HUES6 (cell line): Measurements from ENCODE around the gene RPL18.

Experiments
- H3K27ac ChIP-seq: 2 replicates; pipeline ENCODE4 v1.7.0; 2013; ENCODE audit warnings: low read depth, mild to moderate bottlenecking, low read length, inconsistent platforms
- H3K27me3 ChIP-seq: 2 replicates; pipeline ENCODE4 v1.6.1; 2013; ENCODE audit warnings: low read length; ENCODE audit not compliant: control insufficient read depth, insufficient read depth
- H3K36me3 ChIP-seq: 2 replicates; pipeline ENCODE4 v1.6.1; 2013; ENCODE audit warnings: low read length; ENCODE audit not compliant: control insufficient read depth, insufficient read depth
- H3K4me1 ChIP-seq: 2 replicates; pipeline ENCODE4 v1.6.1; 2013; ENCODE audit warnings: low read length; ENCODE audit not compliant: control insufficient read depth, insufficient read depth
- H3K4me3 ChIP-seq: 2 replicates; pipeline ENCODE4 v1.5.1; 2013; ENCODE audit warnings: low read depth, low read length
- H3K9ac ChIP-seq: one replicate; pipeline ENCODE4 v1.6.1; 2013; ENCODE audit warnings: mild to moderate bottlenecking, low read length
- H3K9me3 ChIP-seq: 2 replicates; pipeline ENCODE4 v1.6.1; 2013; ENCODE audit warnings: low read depth, low read length; ENCODE audit not compliant: control insufficient read depth, insufficient read depth

RPL18 gene

GRCh38 chr19:48644355-48644754 is 25.4 kb upstream of the RPL18 start:
- H3K9ac ChIP-seq = peak overlapping the region; percentile 29
- no peak overlapping the region; the same call in 1 of the 2 replicates for H3K27ac ChIP-seq
- H3K36me3 ChIP-seq = no peaks in the 10 kb centered on the region
- peaks cover 5% of the 10 kb centered on the region; the same call in 1 of the 2 replicates for H3K27me3 ChIP-seq
- peak overlapping the region; percentile 71 for H3K4me3 ChIP-seq
- H3K4me1 ChIP-seq = peaks cover 17% of the 10 kb centered on the region
- H3K9me3 ChIP-seq = no peaks in the 10 kb centered on the region

- H3K27me3 ChIP-seq = peaks cover 5% of the 10 kb centered on the region; the same call in 1 of the 2 replicates
- H3K27ac ChIP-seq = no peak overlapping the region
- H3K4me3 ChIP-seq = no peak overlapping the region
- H3K9ac ChIP-seq = no peak overlapping the region
- no peaks in the 10 kb centered on the region for H3K9me3 ChIP-seq
- peaks cover 26% of the 10 kb centered on the region for H3K4me1 ChIP-seq
- no peaks in the 10 kb centered on the region for H3K36me3 ChIP-seq
Measured at GRCh38 chr19:48642862-48643261, 23.9 kb upstream of the RPL18 start.

- Histone ChIP-seq H3K9ac (no peak overlapping the region), H3K27ac (no peak overlapping the region), H3K4me1 (peaks cover 30% of the 10 kb centered on the region), H3K27me3 (peaks cover 7% of the 10 kb centered on the region), H3K36me3 (no peaks in the 10 kb centered on the region), H3K4me3 (no peak overlapping the region), H3K9me3 (no peaks in the 10 kb centered on the region)
Measured at GRCh38 chr19:48641850-48642249, 22.9 kb upstream of the RPL18 start.

GRCh38 chr19:48639483-48640375 is 20.8 kb upstream of the RPL18 start:
- Histone ChIP-seq H3K4me3 (peak overlapping the region; percentile 54), H3K9me3 (no peaks in the 10 kb centered on the region), H3K27ac (no peak overlapping the region), H3K9ac (peak overlapping the region; percentile 22), H3K27me3 (peaks cover 21% of the 10 kb centered on the region), H3K36me3 (no peaks in the 10 kb centered on the region), H3K4me1 (peaks cover 40% of the 10 kb centered on the region)

- H3K4me1 ChIP-seq = peaks cover 39% of the 10 kb centered on the region
- H3K27ac ChIP-seq = no peak overlapping the region
- no peaks in the 10 kb centered on the region for H3K9me3 ChIP-seq
- H3K4me3 ChIP-seq = peak overlapping the region; percentile 54
- peak overlapping the region; percentile 40 for H3K9ac ChIP-seq
- no peaks in the 10 kb centered on the region for H3K36me3 ChIP-seq
- H3K27me3 ChIP-seq = peaks cover 21% of the 10 kb centered on the region
Measured at GRCh38 chr19:48638831-48639381, 19.9 kb upstream of the RPL18 start.

GRCh38 chr19:48637948-48638830 is 19.2 kb upstream of the RPL18 start:
- Histone ChIP-seq H3K27me3 (peaks cover 21% of the 10 kb centered on the region), H3K36me3 (no peaks in the 10 kb centered on the region), H3K4me3 (peak overlapping the region; percentile 61), H3K9me3 (no peaks in the 10 kb centered on the region), H3K27ac (peak overlapping the region; percentile 76), H3K9ac (peak overlapping the region; percentile 62), H3K4me1 (peaks cover 47% of the 10 kb centered on the region)

- Histone ChIP-seq H3K27ac (peak overlapping the region; percentile 76), H3K9me3 (no peaks in the 10 kb centered on the region)
Measured at GRCh38 chr19:48637449-48637947, 18.5 kb upstream of the RPL18 start.

GRCh38 chr19:48636859-48637448 is 18.0 kb upstream of the RPL18 start, which contains the start of gene DBP:
Gene DBP (minus strand): TSS chr19:48637379. CDS start chr19:48636994, 385 bp downstream.
- H3K27ac ChIP-seq = peak within 1 kb of the TSS; percentile 76
- peak within 1 kb of the TSS; percentile 68 for H3K4me3 ChIP-seq
- no peaks in the 10 kb centered on the region for H3K9me3 ChIP-seq
- H3K4me1 ChIP-seq = peaks cover 54% of the 10 kb centered on the region
- H3K27me3 ChIP-seq = peaks cover 21% of the 10 kb centered on the region
- H3K36me3 ChIP-seq = no peaks in the 10 kb centered on the region
- peak within 1 kb of the TSS; percentile 62 for H3K9ac ChIP-seq

More at GRCh38 chr19:48637449-48637947, 18.5 kb upstream of the RPL18 start:
- Histone ChIP-seq H3K36me3 (no peaks in the 10 kb centered on the region), H3K4me3 (peak overlapping the region; percentile 68), H3K27me3 (peaks cover 21% of the 10 kb centered on the region), H3K9ac (peak overlapping the region; percentile 62), H3K4me1 (peaks cover 52% of the 10 kb centered on the region)

GRCh38 chr19:48635966-48636858 is 17.2 kb upstream of the RPL18 start:
- H3K27ac ChIP-seq = no peak overlapping the region

More at GRCh38 chr19:48635966-48636858, 17.2 kb upstream of the RPL18 start:
- H3K9me3 ChIP-seq = no peaks in the 10 kb centered on the region
- H3K9ac ChIP-seq = no peak overlapping the region
- H3K4me1 ChIP-seq = peaks cover 56% of the 10 kb centered on the region
- H3K27me3 ChIP-seq = peaks cover 21% of the 10 kb centered on the region
- H3K36me3 ChIP-seq = no peaks in the 10 kb centered on the region
- peak overlapping the region; percentile 68 for H3K4me3 ChIP-seq
